SK-N-SH treated with all-trans-retinoic acid at 6 μM for 48 hours (cell line): ENCODE data around the gene ZMYND19.

Experiments used
- ATAC-seq: fragments of 200-7000 bp; cut with Tn5 transposase; 3 replicates; pipeline ENCODE4 v1.9.1; 2020; ENCODE audit warnings: mild to moderate bottlenecking, moderate library complexity
- ARNTL ChIP-seq: fragments of 450-650 bp; formaldehyde crosslinking; IDR thresholded peaks from 2 replicates; pipeline ENCODE4 v1.5.0; 2020; ENCODE audit warnings: low read depth, mild to moderate bottlenecking, moderate library complexity, borderline replicate concordance
- BACH2 ChIP-seq: fragments of 250-450 bp; sonication (Bioruptor Pico); IDR thresholded peaks from 2 replicates; pipeline ENCODE4 v1.9.0; 2021; ENCODE audit warnings: mild to moderate bottlenecking, borderline replicate concordance
- CSDC2 ChIP-seq: fragments of 250-450 bp; sonication (Bioruptor Pico); IDR thresholded peaks from 2 replicates; pipeline ENCODE4 v1.5.0; 2020; ENCODE audit warnings: mild to moderate bottlenecking, moderate library complexity
- CSRNP3 ChIP-seq: fragments of 250-450 bp; sonication (Bioruptor Pico); IDR thresholded peaks from 2 replicates; pipeline ENCODE4 v1.5.1; 2021; ENCODE audit warnings: mild to moderate bottlenecking, moderate library complexity
- ESRRG ChIP-seq: fragments of 250-450 bp; sonication (Bioruptor Pico); IDR thresholded peaks from 2 replicates; pipeline ENCODE4 v1.6.1; 2021; ENCODE audit warnings: mild to moderate bottlenecking
- GLIS3 ChIP-seq: fragments of 250-450 bp; sonication (Bioruptor Pico); IDR thresholded peaks from 2 replicates; pipeline ENCODE4 v1.5.0; 2020; ENCODE audit warnings: mild to moderate bottlenecking, moderate library complexity
- ISL1 ChIP-seq: fragments of 250-450 bp; sonication (Bioruptor Pico); IDR thresholded peaks from 2 replicates; pipeline ENCODE4 v2.1.2; 2022; ENCODE audit warnings: mild to moderate bottlenecking, moderate library complexity
- OSR1 ChIP-seq: fragments of 250-450 bp; sonication (Bioruptor Pico); IDR thresholded peaks from 2 replicates; pipeline ENCODE4 v1.8.0; 2022; ENCODE audit warnings: moderate library complexity, mild to moderate bottlenecking, inconsistent platforms
- PATZ1 ChIP-seq: fragments of 250-450 bp; sonication (Bioruptor Pico); IDR thresholded peaks from 2 replicates; pipeline ENCODE4 v1.8.0; 2020; ENCODE audit warnings: mild to moderate bottlenecking, moderate library complexity, borderline replicate concordance
- POU6F1 ChIP-seq: fragments of 250-450 bp; sonication (Bioruptor Pico); IDR thresholded peaks from 2 replicates; pipeline ENCODE4 v1.8.0; 2021; ENCODE audit warnings: low read depth, mild to moderate bottlenecking, moderate library complexity, borderline replicate concordance
- PPARA ChIP-seq: fragments of 250-450 bp; sonication (Bioruptor Pico); IDR thresholded peaks from 2 replicates; pipeline ENCODE4 v1.5.0; 2020; ENCODE audit warnings: mild to moderate bottlenecking, borderline replicate concordance
- RARB ChIP-seq: fragments of 250-450 bp; sonication (Bioruptor Pico); IDR thresholded peaks from 2 replicates; pipeline ENCODE4 v1.8.0; 2021; ENCODE audit warnings: mild to moderate bottlenecking, moderate library complexity
- SNAI2 ChIP-seq: fragments of 250-450 bp; sonication (Bioruptor Pico); IDR thresholded peaks from 2 replicates; pipeline ENCODE4 v1.5.0; 2020; ENCODE audit warnings: mild to moderate bottlenecking, moderate library complexity
- TCF4 ChIP-seq: fragments of 250-450 bp; sonication (Bioruptor Pico); IDR thresholded peaks from 2 replicates; pipeline ENCODE4 v1.8.0; 2021; ENCODE audit warnings: mild to moderate bottlenecking, moderate library complexity, borderline replicate concordance
- TSHZ2 ChIP-seq: fragments of 250-450 bp; sonication (Bioruptor Pico); IDR thresholded peaks from 2 replicates; pipeline ENCODE4 v1.5.0; 2020; ENCODE audit warnings: mild to moderate bottlenecking, moderate library complexity
- ZC3H10 ChIP-seq: fragments of 250-450 bp; sonication (Bioruptor Pico); IDR thresholded peaks from 2 replicates; pipeline ENCODE4 v1.5.1; 2021; ENCODE audit warnings: mild to moderate bottlenecking, moderate library complexity
- ZFP3 ChIP-seq: fragments of 250-450 bp; sonication (Bioruptor Pico); IDR thresholded peaks from 2 replicates; pipeline ENCODE4 v1.5.0; 2020; ENCODE audit warnings: mild to moderate bottlenecking, moderate library complexity
- ZFP30 ChIP-seq: fragments of 450-650 bp; formaldehyde crosslinking; IDR thresholded peaks from 2 replicates; pipeline ENCODE4 v1.5.0; 2022; ENCODE audit warnings: mild to moderate bottlenecking, moderate library complexity
- ZNF565 ChIP-seq: fragments of 450-650 bp; formaldehyde crosslinking; conservative IDR thresholded peaks from 2 replicates; pipeline ENCODE4 v1.5.0; 2020; ENCODE audit warnings: low read depth, mild to moderate bottlenecking, moderate library complexity
- ZNF70 ChIP-seq: fragments of 450-650 bp; formaldehyde crosslinking; IDR thresholded peaks from 2 replicates; pipeline ENCODE4 v1.5.0; 2020; ENCODE audit warnings: mild to moderate bottlenecking, moderate library complexity
- ZNF8 ChIP-seq: fragments of 450-650 bp; formaldehyde crosslinking; IDR thresholded peaks from 2 replicates; pipeline ENCODE4 v1.5.0; 2020; ENCODE audit warnings: mild to moderate bottlenecking, moderate library complexity

ZMYND19 gene

GRCh38 chr9:137588891-137589290 is 1.4 kb downstream of the ZMYND19 start (continued):
- TF ChIP-seq ZNF565: no peak
- no peak for TF ChIP-seq SNAI2 (CRISPR knock-in tag)
- no peak for TF ChIP-seq OSR1 (CRISPR knock-in tag)
- TF ChIP-seq ZFP3 (CRISPR knock-in tag): no peak
- TF ChIP-seq ZC3H10: no peak
- TF ChIP-seq ISL1: no peak
- no peak for TF ChIP-seq CSDC2 (CRISPR knock-in tag)
- TF ChIP-seq ESRRG (CRISPR knock-in tag): no peak
- TF ChIP-seq RARB (CRISPR knock-in tag): no peak
- TF ChIP-seq GLIS3: no peak
- no peak for TF ChIP-seq BACH2 (CRISPR knock-in tag)
- TF ChIP-seq PPARA (CRISPR knock-in tag): no peak
- no peak for TF ChIP-seq ZNF70 (CRISPR knock-in tag)
- TF ChIP-seq CSRNP3 (CRISPR knock-in tag): no peak

GRCh38 chr9:137588311-137588710 is 2.0 kb downstream of the ZMYND19 start:
- no peak for TF ChIP-seq BACH2 (CRISPR knock-in tag)
- ATAC-seq: no peak

- TF ChIP-seq ZC3H10: no peak
- TF ChIP-seq SNAI2 (CRISPR knock-in tag): no peak
- no peak for TF ChIP-seq PATZ1 (CRISPR knock-in tag)
- no peak for TF ChIP-seq PPARA (CRISPR knock-in tag)
- no peak for TF ChIP-seq ZNF565
- no peak for TF ChIP-seq ZNF8 (CRISPR knock-in tag)
- no peak for TF ChIP-seq OSR1 (CRISPR knock-in tag)
- no peak for TF ChIP-seq CSDC2 (CRISPR knock-in tag)
- TF ChIP-seq TCF4 (CRISPR knock-in tag): no peak
- no peak for TF ChIP-seq ZNF70 (CRISPR knock-in tag)
- no peak for TF ChIP-seq RARB (CRISPR knock-in tag)
- TF ChIP-seq ARNTL (CRISPR knock-in tag): no peak
- no peak for TF ChIP-seq CSRNP3 (CRISPR knock-in tag)
- TF ChIP-seq ISL1: no peak
- TF ChIP-seq TSHZ2: no peak
- TF ChIP-seq POU6F1: no peak
- TF ChIP-seq GLIS3: no peak
- no peak for ATAC-seq
These were observed 3.5 kb downstream of the ZMYND19 start for GRCh38 chr9:137586854-137587253.

- no peak for ATAC-seq
- TF ChIP-seq ZNF70 (CRISPR knock-in tag) (no peak), ZFP30 (CRISPR knock-in tag) (no peak), CSDC2 (CRISPR knock-in tag) (no peak), ZNF8 (CRISPR knock-in tag) (no peak), GLIS3 (no peak), PPARA (CRISPR knock-in tag) (no peak), BACH2 (CRISPR knock-in tag) (no peak), PATZ1 (CRISPR knock-in tag) (no peak), TCF4 (CRISPR knock-in tag) (no peak), ESRRG (CRISPR knock-in tag) (no peak), POU6F1 (no peak), ISL1 (no peak)
These were observed 6.4 kb downstream of the ZMYND19 start for GRCh38 chr9:137583957-137584356.
